ENCODE measurements around the gene OGA.
"Not testable (repeated sequence)": the region's sequence is repeated elsewhere in the genome, so short reads cannot be mapped to it uniquely, and the experiment has no call there.

OGA gene

GRCh38 chr10:101807158-101807557 lies 11.1 kb downstream of the OGA start:
- no peak for DNase-seq (ENCODE audit: low read depth in 3 of 3, low spot score in 1 of 3)

- DNase-seq (ENCODE audit: low read depth in 3 of 3, low spot score in 1 of 3): no peak
These were observed 14.7 kb downstream of the OGA start for GRCh38 chr10:101803511-101803910.

GRCh38 chr10:101797403-101798059 lies 20.7 kb downstream of the OGA start:
- no peak for DNase-seq (ENCODE audit: low read depth in 3 of 3, low spot score in 1 of 3)

GRCh38 chr10:101793526-101793925 lies 24.7 kb downstream of the OGA start:
- no peak for DNase-seq (ENCODE audit: low read depth in 3 of 3, low spot score in 1 of 3)

DNA sequence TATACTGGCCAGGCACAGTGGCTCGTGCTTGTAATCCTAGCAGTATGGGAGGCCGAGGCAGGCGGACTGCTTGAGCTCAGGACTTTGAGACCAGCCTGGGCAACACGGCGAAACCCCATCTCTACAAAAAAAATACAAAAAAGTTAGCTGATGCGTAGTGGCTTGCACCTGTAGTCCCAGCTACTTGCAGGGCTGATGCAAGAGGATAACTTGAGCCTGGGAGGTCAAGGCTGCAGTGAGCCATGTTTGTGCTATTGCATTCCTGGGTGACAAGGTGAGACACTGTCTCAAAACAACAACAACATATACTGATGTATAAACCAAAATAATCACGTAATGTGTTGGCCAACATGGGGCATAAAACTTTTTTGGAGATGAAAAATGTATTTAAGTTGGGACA lies 28.6 kb downstream of the OGA start:
- no peak for DNase-seq (ENCODE audit: low read depth in 3 of 3, low spot score in 1 of 3)

DNA sequence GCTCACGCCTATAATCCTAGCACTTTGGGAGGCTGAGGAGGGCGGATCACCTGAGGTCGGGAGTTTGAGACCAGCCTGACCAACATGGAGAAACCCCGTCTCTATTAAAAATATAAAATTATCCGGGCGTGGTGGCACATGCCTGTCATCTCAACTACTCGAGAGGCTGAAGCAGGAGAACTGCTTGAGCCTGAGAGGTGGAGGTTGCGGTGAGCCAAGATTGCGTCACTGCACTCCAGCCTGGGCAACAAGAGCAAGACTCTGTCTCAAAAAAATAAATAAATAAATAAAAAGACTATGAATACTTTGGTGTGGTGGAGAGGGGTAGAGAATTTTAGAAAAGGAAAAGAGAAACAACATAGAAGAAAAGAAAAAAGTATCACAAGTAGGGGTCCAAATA lies 29.0 kb downstream of the OGA start:
- DNase-seq (ENCODE audit: low read depth in 3 of 3, low spot score in 1 of 3): not testable (repeated sequence)

DNA sequence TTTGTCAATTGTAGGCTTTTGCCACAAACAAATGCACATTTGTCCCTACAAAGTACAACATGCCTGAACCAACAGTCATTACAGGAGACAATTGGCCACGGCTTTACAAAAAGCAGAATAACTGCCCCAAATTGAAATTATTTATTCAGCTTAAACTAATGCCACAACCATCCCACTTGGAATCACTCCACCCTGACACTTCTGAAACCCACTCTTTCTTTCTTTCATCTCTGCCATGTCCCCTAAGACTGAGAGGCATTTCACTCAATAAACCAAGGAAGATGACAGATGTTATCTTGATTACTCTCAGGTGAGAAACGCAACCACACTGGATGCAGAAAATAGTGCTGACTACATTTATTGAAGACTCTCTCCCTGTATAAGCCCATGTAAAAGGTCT lies 32.4 kb downstream of the OGA start:
- no peak for DNase-seq (ENCODE audit: low read depth in 3 of 3, low spot score in 1 of 3)

DNA sequence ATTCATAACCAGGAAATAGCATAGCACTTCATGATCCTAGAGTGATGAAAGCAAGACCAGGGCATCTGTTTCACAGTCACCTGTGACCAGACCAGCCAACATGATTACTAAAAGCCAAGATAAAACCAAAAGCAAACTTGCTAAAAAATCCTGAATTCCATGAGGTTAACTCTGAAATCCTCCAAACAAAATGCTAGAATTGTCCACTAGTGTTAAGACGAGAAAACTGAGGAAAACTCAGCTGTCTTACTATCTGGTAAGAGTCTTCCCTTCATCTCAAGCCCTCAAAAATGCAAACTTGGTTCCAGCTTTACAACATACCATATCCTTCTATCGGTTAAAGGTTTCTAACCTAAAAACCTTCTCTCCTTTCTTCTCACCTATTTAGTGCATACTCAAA lies 33.7 kb downstream of the OGA start:
- DNase-seq (ENCODE audit: low read depth in 3 of 3, low spot score in 1 of 3): no peak

DNA sequence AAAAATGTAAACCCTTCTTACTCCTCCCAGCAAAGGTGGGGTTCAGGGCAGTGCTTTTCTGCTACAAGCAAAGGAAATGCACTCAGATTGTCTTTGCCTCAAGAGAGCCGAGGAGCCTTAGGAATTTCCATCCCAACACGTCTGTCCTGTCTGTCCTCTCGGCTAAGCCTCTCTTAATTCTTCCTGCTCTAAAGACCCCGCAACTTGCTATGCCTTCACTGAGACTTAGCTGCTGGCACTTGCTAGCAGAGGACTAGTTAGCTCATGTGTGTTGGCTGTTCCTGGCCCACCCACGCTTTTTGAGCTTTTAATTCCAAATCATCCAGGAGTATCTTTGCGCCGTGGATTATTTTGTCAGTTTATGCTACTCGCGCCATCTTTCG lies 34.5 kb downstream of the OGA start:
- no peak for DNase-seq (ENCODE audit: low read depth in 3 of 3, low spot score in 1 of 3)

DNA sequence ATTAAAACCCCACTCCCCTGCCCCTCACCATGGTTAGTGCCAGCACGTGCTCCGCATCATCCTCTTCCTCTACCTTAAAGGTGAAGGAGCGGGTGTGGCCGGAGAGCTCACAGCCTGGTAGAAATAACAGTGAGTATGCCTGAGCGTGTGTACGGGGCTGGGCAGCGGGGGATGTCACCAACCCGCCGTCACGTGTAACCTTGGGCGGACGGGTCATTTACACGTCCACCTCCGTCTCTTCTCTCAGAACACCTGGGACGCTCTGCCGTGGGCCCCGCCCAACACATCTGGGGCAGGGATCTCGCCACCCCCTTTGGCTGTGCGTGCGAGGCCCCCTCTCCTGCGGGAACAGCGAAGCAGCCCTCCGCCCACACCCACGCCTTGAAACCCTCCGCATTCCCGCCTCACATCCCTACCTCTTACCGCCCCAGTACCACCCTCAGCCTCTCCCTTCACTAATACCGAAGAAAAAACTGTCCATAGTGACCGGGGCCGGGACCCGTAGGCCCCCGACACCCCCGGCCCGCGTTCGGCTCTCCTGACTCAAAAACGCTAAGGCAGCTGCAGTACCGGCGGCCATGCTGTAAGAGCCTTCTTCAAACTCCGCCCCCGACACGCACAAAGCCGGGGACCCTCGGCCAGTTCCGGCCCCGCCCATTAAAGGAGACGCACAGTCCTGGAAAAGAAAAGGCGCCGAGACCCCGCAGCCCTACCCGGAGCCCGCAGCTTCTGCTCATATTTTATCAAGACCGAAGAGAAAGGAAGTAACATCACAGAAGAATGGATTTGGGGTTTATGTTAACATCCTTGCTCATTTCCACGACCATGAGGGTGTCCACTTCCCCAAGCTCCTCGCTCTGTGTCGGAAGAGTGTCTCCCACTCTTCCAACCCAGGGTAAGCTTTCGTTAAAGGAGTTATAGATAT lies 35.2 kb downstream of the OGA start, which contains the start of gene NPM3:
Gene NPM3 (minus strand): TSS at position 636 of the 925 bp plus-strand sequence. CDS start 56 bp downstream, at position 580.
- DNase-seq (ENCODE audit: low read depth in 3 of 3, low spot score in 1 of 3): peak; percentile 42 to 79 (median 52)

DNA sequence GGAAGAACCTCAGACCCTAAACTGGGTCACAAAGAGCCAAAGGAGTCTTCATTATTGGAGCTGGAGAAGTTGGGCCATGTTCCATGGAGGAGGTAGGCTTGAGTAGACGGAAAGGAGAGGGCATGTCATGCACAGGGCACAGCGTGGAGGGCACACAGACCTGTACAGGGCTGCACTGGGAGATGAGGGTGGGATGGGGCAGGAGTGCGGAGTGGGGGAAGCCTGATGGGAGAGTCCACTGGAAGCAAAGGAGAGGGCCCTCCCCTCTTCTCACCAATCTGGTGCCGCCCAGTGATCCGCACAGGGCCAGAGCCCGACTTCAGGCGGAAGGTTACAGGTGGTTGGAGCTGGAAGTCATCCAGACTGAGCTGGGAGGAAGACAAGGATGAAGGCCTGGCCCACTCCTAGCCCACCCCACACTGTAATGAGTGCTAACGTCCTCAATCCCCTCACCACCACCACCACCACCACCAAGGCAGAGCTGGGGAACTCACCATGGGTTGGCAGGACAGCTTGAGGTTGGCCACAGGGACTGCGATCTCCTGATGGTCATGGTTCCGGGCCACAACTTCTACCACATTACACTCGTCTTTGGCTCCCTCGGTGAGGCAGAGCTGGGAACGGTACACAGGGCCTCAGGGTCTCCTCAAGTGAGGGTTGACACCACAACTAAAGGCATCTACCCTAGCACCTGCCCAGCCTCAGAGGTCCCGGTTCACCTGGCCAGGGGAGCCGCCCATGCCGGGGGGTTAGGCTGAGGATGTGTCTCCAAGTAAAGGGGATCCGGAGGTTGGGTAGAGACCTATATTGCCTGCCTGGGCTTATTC lies 36.0 kb downstream of the OGA start:
- DNase-seq (ENCODE audit: low read depth in 3 of 3, low spot score in 1 of 3): no peak

DNA sequence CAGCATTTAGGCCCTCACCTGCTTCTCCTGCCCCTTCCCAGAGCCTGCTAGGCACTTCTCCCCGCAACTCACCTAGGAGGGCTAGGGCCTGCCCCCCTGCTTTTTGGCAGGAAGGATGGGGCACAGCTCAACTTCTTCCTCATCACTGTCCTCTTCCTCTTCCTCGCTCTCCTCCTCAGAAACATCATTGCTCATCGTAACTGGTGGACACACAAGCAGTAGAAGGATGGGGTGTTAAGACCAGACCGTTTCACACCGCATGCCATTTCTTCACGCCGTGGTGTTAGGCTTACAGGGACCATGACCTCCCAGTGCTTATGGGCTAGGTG lies 36.6 kb downstream of the OGA start:
- DNase-seq (ENCODE audit: low read depth in 3 of 3, low spot score in 1 of 3): no peak

- DNase-seq (ENCODE audit: low read depth in 3 of 3, low spot score in 1 of 3): peak; percentile 28 to 63 (median 31)
These were observed 37.2 kb downstream of the OGA start for GRCh38 chr10:101780818-101781654.

GRCh38 chr10:101780187-101780817 lies 37.9 kb downstream of the OGA start:
- no peak for DNase-seq (ENCODE audit: low read depth in 3 of 3, low spot score in 1 of 3)

- peak; percentile 47 to 86 (median 63) for DNase-seq (ENCODE audit: low read depth in 3 of 3, low spot score in 1 of 3)
These were observed 38.6 kb downstream of the OGA start for GRCh38 chr10:101779544-101780186.

DNA sequence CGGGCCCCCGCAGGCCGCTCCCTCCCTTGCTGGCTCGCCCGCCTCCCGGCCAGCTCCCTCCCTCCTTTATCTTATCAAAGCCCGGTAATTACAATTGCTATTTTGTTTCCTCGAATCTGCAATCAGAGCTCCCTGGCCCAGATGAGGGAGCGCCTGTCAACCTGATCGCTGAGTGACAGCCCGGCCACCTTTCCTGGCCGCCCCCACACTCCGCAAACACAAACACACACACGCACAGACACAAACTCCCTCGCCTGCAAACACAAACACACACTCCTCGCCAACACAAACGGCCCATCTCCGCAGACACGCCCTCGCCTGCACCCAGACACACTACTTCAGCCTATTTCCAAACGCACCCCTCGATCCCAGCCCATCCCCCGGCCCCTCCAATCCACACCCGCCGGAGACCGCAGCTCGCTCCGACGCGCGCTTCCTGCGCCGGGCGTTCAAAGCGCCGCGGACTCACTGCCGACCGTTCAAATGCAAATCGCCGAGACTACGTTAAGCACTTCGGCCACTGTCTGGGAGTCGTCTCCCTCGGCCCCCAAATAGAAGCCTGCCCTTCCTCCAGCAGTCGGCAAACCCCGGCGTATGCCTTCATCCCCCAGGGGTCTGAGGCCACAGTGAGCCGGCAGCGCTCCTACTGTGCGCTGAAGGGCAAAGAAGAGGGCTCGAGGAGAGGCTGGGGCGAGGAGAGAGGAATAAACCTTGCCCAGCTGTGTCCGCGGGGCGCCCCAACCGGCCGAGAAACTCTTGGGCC lies 39.3 kb downstream of the OGA start:
- no peak for DNase-seq (ENCODE audit: low read depth in 3 of 3, low spot score in 1 of 3)

- DNase-seq (ENCODE audit: low read depth in 3 of 3, low spot score in 1 of 3): no peak
These were observed 40.0 kb downstream of the OGA start for GRCh38 chr10:101778151-101778780.

- DNase-seq (ENCODE audit: low read depth in 3 of 3, low spot score in 1 of 3): no peak
These were observed 40.6 kb downstream of the OGA start for GRCh38 chr10:101777619-101778145.
